ENCODE data around the gene RIPK1.

DNA sequence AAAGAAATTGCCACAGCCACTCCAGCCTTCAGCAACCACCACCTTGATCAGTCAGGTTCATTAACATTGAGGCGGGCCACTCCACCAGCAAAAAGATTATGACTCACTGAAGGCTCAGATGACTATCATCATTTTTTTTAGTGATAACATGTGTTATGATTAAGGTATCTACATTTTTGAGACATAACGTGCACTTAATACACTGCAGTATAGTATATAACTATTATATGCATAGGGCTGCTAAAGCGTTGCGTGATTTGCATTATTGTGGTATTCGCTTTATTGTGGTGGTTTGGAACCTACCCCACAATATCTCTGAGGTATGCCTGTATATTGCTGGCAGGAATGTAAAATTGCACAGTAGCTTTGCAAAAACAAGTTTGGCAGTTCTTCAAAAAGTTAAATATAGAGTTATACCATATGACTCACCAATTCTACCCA lies 6.8 kb upstream of the RIPK1 start:
- TF ChIP-seq, protein P1, sequence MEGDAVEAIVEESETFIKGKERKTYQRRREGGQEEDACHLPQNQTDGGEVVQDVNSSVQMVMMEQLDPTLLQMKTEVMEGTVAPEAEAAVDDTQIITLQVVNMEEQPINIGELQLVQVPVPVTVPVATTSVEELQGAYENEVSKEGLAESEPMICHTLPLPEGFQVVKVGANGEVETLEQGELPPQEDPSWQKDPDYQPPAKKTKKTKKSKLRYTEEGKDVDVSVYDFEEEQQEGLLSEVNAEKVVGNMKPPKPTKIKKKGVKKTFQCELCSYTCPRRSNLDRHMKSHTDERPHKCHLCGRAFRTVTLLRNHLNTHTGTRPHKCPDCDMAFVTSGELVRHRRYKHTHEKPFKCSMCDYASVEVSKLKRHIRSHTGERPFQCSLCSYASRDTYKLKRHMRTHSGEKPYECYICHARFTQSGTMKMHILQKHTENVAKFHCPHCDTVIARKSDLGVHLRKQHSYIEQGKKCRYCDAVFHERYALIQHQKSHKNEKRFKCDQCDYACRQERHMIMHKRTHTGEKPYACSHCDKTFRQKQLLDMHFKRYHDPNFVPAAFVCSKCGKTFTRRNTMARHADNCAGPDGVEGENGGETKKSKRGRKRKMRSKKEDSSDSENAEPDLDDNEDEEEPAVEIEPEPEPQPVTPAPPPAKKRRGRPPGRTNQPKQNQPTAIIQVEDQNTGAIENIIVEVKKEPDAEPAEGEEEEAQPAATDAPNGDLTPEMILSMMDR (conservative IDR thresholded peaks at IDR 0.05): no peak
- no peak for TF ChIP-seq ZFX (IDR thresholded peaks at IDR 0.05)

Data from C4-2B (cell line).